ENCODE data around the gene HOXA3. TPM values are rescaled to one million over a fixed set of nuclear protein-coding genes. Genes with fewer than 3 reads are reported as not detected.

HOXA3 gene
- total RNA-seq, 1 donor from 2014 or later = 6.0 TPM

- no peak for DNase-seq
Observed at GRCh38 chr7:27154901-27155815, 2.8 kb upstream of the HOXA3 start.

- DNase-seq = no peak
Observed at GRCh38 chr7:27154369-27154768, 2.0 kb upstream of the HOXA3 start.

GRCh38 chr7:27153526-27153925, 1.1 kb upstream of the HOXA3 start:
- DNase-seq = no peak

- DNase-seq = no peak
Observed at GRCh38 chr7:27152816-27153442, 546 bp upstream of the HOXA3 start.

GRCh38 chr7:27151341-27151930, 947 bp downstream of the HOXA3 start:
- DNase-seq = no peak

GRCh38 chr7:27150568-27151340, 1.6 kb downstream of the HOXA3 start:
- peak; percentile 92 for DNase-seq

GRCh38 chr7:27149842-27150567, 2.4 kb downstream of the HOXA3 start:
- DNase-seq = no peak

GRCh38 chr7:27148756-27149641, 3.4 kb downstream of the HOXA3 start:
- peak; percentile 56 for DNase-seq

GRCh38 chr7:27148031-27148755, 4.2 kb downstream of the HOXA3 start:
- peak; percentile 46 for DNase-seq

- DNase-seq = peak; percentile 62
Observed at GRCh38 chr7:27147199-27148030, 5.0 kb downstream of the HOXA3 start, which contains the start of gene HOXA6. TSS of gene HOXA6 (minus strand) at chr7:27147774. CDS start at chr7:27147749, 25 bp downstream.

- no peak for DNase-seq
Observed at GRCh38 chr7:27146491-27147198, 5.7 kb downstream of the HOXA3 start.

GRCh38 chr7:27145914-27146412, 6.4 kb downstream of the HOXA3 start:
- DNase-seq = no peak

GRCh38 chr7:27145165-27145913, 7.0 kb downstream of the HOXA3 start:
- no peak for DNase-seq

- no peak for DNase-seq
Observed at GRCh38 chr7:27144781-27145164, 7.6 kb downstream of the HOXA3 start.

- DNase-seq = no peak
Observed at GRCh38 chr7:27143950-27144780, 8.2 kb downstream of the HOXA3 start.
